MCF 10A (cell line): ENCODE results near the gene CAVIN1. TPM values are rescaled to one million over a fixed set of nuclear protein-coding genes. Genes with fewer than 3 reads are reported as not detected.

Source experiments
- BruUV-seq: library from RNA; stranded (reverse); fragments of 400-500 nt; replicated peaks from 2 replicates; lab custom pipeline; 2021; lab: Mats Ljungman, UMichigan
- CTCF ChIA-PET: fragments of 300-600 bp; sonication (Branson Sonifier 250); formaldehyde crosslinking; extraction: SDS; loops from one replicate; lab custom pipeline; 2021; ENCODE audit warnings: antibody characterized with exemption, inconsistent platforms; lab: Yijun Ruan, JAX
- POLR2A ChIA-PET: fragments of 300-600, 350-650 bp; sonication (Branson Sonifier 250); formaldehyde crosslinking; extraction: SDS; loops from one replicate; lab custom pipeline; 2020; ENCODE audit warnings: antibody characterized with exemption, inconsistent platforms; lab: Yijun Ruan, JAX
- DNase-seq: peaks from one replicate; pipeline ENCODE4 v3.0.0-alpha.2; 2018; ENCODE audit not compliant: unreplicated experiment
- H3K27ac Mint-ChIP-seq: one replicate; pipeline ENCODE4 v1.8.0; 2022; ENCODE audit warnings: mild to moderate bottlenecking, low read depth, mixed read lengths; ENCODE audit not compliant: unreplicated experiment
- H3K27me3 Mint-ChIP-seq: one replicate; pipeline ENCODE4 v1.8.0; 2022; ENCODE audit warnings: mixed read lengths; ENCODE audit not compliant: insufficient read depth, unreplicated experiment
- H3K36me3 Mint-ChIP-seq: one replicate; pipeline ENCODE4 v1.8.0; 2022; ENCODE audit warnings: mild to moderate bottlenecking, moderate library complexity, mixed read lengths; ENCODE audit not compliant: insufficient read depth, unreplicated experiment
- H3K4me1 Mint-ChIP-seq: one replicate; pipeline ENCODE4 v1.8.0; 2022; ENCODE audit warnings: mixed read lengths; ENCODE audit not compliant: insufficient read depth, unreplicated experiment
- H3K4me3 Mint-ChIP-seq: one replicate; pipeline ENCODE4 v1.8.0; 2022; ENCODE audit warnings: mild to moderate bottlenecking, moderate library complexity, mixed read lengths; ENCODE audit not compliant: unreplicated experiment
- H3K9me3 Mint-ChIP-seq: one replicate; pipeline ENCODE4 v1.8.0; 2022; ENCODE audit warnings: mixed read lengths; ENCODE audit not compliant: unreplicated experiment
- CTCF ChIP-seq: fragments of 200-600 bp; IDR thresholded peaks from one replicate; pipeline ENCODE4 v1.8.0; 2022; ENCODE audit warnings: antibody characterized with exemption, mild to moderate bottlenecking; ENCODE audit not compliant: unreplicated experiment
- intact Hi-C: fragments of 100-400 bp; cut with micrococcal nuclease; formaldehyde crosslinking; loops from 2 replicates; pipeline ENCODE4 v1.14.1; 2022
- total RNA-seq: library from RNA; stranded (reverse); gene quantifications from 2 replicates; pipeline ENCODE4 v1.2.3, GENCODE V29; 2022

CAVIN1 gene
- total RNA-seq, 1 experiment from 2014 or later: 143 TPM

GRCh38 chr17:42381898-42382297 is 41.2 kb downstream of the CAVIN1 start:
- no peak for TF ChIP-seq CTCF
- ChIA-PET CTCF (no interaction called here), POLR2A (no interaction called here)
- peaks cover 22% of the 10 kb centered on the region for H3K4me1 Mint-ChIP-seq
- no peaks in the 10 kb centered on the region for H3K27me3 Mint-ChIP-seq
- BruUV-seq: no TSS peak
- peaks cover 62% of the 10 kb centered on the region for H3K36me3 Mint-ChIP-seq
- no peak overlapping the region for H3K27ac Mint-ChIP-seq
- no peak for DNase-seq
- no peaks in the 10 kb centered on the region for H3K9me3 Mint-ChIP-seq
- intact Hi-C loops: no loop called here
- H3K4me3 Mint-ChIP-seq: no peak overlapping the region

DNA sequence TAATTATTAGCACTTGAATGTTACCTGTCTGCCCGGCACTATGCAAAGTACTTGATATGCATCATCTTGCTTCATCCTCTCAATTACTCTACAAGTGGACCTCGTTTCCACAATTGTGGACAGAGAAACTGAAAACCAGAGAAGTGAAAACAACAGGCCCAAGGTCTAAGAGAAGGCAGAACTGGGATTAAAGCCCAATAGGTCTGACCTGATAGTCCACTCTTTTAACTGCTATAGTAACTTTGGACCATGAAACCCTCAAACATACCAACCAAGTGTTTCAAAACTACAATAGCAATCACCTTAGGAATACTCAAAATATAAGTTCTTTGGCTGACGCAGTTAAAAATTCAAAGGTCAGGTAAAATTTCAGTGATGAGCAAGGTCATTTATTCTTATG is 42.1 kb downstream of the CAVIN1 start:
- TF ChIP-seq CTCF: no peak
- BruUV-seq: no TSS peak
- Mint-ChIP-seq H3K36me3 (peaks cover 62% of the 10 kb centered on the region), H3K4me3 (no peak overlapping the region), H3K4me1 (peaks cover 15% of the 10 kb centered on the region), H3K9me3 (no peaks in the 10 kb centered on the region), H3K27ac (no peak overlapping the region), H3K27me3 (no peaks in the 10 kb centered on the region)
- DNase-seq: no peak
- intact Hi-C loops: no loop called here
- CTCF ChIA-PET: no interaction called here
- POLR2A ChIA-PET: interaction anchor here (0.7 kb wide), 1 partner anchor 20 kb away, joined by 4 read pairs; no protein-coding TSS in a partner anchor

GRCh38 chr17:42378959-42379594 is 44.0 kb downstream of the CAVIN1 start:
- BruUV-seq: no TSS peak
- Mint-ChIP-seq H3K4me1 (peaks cover 15% of the 10 kb centered on the region), H3K27ac (peak overlapping the region; percentile 57), H3K9me3 (no peaks in the 10 kb centered on the region), H3K4me3 (peak overlapping the region; percentile 65), H3K27me3 (no peaks in the 10 kb centered on the region), H3K36me3 (peaks cover 62% of the 10 kb centered on the region)
- TF ChIP-seq CTCF: no peak
- POLR2A ChIA-PET: interaction anchor here (0.7 to 2.3 kb wide), 7 partner anchors 8 to 310 kb away, joined by 3 to 9 read pairs (median 3); partner anchors contain the start of gene STAT3
- intact Hi-C loops: no loop called here
- no peak for DNase-seq
- CTCF ChIA-PET: no interaction called here

DNA sequence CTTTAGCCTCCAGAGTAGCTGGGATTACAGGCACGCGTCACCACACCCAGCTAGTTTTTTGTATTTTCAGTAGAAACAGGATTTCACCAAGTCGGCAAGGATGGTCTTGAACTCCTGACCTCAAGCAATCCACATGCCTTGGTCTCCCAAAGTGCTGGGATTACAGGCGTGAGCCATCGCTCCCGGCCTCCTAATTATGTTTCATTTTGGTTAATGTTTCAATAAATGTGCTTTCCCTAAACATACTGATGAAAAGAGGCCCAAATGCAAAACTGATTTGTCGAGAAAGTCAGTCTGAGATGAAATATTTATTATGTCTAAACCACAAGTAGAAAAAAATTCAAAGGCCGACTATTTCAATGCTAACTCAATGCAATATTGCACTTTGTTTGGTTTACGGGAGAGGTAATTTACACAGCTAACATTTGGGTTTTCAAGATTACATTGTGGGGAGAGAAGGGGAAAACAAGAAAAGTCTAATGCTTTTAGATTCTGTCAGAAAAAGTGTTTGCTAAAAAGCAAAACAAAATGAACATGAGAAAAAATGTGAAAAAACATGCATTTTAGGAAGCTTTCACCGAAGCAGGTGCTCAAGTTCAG is 44.6 kb downstream of the CAVIN1 start:
- ChIA-PET POLR2A (interaction anchor here (0.9 to 2.3 kb wide), 5 partner anchors 10 to 53 kb away, joined by 3 to 9 read pairs (median 3); partner anchors contain the start of gene STAT3), CTCF (interaction anchor here (0.6 kb wide), 3 partner anchors 156 to 1750 kb away, joined by 3 to 5 read pairs (median 3); no protein-coding TSS in a partner anchor)
- Mint-ChIP-seq H3K4me1 (peaks cover 15% of the 10 kb centered on the region), H3K27ac (no peak overlapping the region), H3K27me3 (no peaks in the 10 kb centered on the region), H3K4me3 (peak overlapping the region; percentile 65), H3K9me3 (no peaks in the 10 kb centered on the region), H3K36me3 (peaks cover 56% of the 10 kb centered on the region)
- DNase-seq: no peak
- no peak for TF ChIP-seq CTCF
- intact Hi-C loops: no loop called here
- BruUV-seq: no TSS peak
